ENCODE measurements around the gene DAND5. TPM values are rescaled to one million over a fixed set of nuclear protein-coding genes. Genes with fewer than 3 reads are reported as not detected.
A peak's percentile ranks its signal among the peaks of the same experiment; 100 is the strongest.

DAND5 gene
- total and polyA plus RNA-seq, 9 of the 15 experiments (the other 6 are each of a cell fraction or from before 2014, with no cell fraction given): 0.22 to 0.83 (median 0.60) TPM

DNA sequence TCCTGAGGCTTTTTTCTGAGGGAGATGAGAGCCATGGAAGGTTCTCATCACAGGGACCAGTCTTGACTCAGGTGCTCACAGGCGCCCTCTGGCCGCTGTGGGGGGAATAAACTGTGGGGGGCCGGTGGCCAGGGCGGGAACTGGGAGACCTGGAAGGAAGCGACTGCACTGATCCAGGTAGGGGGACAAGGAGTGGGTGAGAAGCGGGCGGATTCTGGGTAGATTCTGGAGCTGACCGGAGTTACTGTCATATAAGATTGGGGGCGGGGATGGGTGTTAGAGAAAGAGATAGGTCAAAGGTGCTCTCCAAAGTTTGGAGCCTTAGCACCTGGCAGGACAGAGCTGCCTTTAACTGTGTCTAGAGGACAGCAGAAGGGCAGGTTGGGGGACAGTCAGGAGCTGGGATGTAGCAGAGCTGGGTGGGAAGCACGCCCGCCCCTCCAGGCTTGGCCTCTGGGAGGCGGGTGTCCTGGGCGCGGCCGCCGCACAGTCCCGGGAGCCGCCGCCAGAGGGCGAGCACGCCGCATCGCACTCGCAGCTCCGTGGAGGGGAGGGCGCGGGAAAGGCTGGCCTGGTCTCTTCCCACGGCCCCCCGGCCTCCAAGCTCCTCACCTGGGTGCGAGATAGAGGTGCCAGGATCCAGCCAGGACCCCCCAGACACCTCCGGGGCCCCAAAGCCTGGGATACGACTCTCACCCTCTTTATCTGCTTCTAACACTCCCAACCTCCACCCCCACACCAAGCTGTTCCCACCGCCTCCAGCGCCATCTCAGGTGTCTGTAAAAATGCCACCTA lies 4.2 kb upstream of the DAND5 start (continued):
- TF ChIP-seq, protein P1, sequence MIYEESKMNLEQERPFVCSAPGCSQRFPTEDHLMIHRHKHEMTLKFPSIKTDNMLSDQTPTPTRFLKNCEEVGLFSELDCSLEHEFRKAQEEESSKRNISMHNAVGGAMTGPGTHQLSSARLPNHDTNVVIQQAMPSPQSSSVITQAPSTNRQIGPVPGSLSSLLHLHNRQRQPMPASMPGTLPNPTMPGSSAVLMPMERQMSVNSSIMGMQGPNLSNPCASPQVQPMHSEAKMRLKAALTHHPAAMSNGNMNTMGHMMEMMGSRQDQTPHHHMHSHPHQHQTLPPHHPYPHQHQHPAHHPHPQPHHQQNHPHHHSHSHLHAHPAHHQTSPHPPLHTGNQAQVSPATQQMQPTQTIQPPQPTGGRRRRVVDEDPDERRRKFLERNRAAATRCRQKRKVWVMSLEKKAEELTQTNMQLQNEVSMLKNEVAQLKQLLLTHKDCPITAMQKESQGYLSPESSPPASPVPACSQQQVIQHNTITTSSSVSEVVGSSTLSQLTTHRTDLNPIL (CRISPR knock-in tag; IDR thresholded peaks at IDR 0.05): no peak
- peak; percentile 33; the same call in 1 of the 2 replicates for TF ChIP-seq ATF1 (CRISPR knock-in tag; IDR thresholded peaks at IDR 0.05)
- peak; percentile 73 for TF ChIP-seq ATF1 (tag; IDR thresholded peaks at IDR 0.05)
- no peak for TF ChIP-seq SPI1 (IDR thresholded peaks at IDR 0.05; ENCODE audit: borderline replicate concordance, low read depth, low read length)
- TF ChIP-seq CHD4 (IDR thresholded peaks at IDR 0.05; ENCODE audit: insufficient read depth, insufficient replicate concordance, low read depth, low read length, poor library complexity, severe bottlenecking): no peak
- TF ChIP-seq EP300 (IDR thresholded peaks at IDR 0.05; ENCODE audit: low read length): no peak
- peak; percentile 73 for TF ChIP-seq ATF7 (IDR thresholded peaks at IDR 0.05)
- TF ChIP-seq, protein P2, sequence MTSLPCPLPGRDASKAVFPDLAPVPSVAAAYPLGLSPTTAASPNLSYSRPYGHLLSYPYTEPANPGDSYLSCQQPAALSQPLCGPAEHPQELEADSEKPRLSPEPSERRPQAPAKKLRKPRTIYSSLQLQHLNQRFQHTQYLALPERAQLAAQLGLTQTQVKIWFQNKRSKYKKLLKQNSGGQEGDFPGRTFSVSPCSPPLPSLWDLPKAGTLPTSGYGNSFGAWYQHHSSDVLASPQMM (CRISPR knock-in tag; IDR thresholded peaks at IDR 0.05): no peak
- TF ChIP-seq, protein P3, sequence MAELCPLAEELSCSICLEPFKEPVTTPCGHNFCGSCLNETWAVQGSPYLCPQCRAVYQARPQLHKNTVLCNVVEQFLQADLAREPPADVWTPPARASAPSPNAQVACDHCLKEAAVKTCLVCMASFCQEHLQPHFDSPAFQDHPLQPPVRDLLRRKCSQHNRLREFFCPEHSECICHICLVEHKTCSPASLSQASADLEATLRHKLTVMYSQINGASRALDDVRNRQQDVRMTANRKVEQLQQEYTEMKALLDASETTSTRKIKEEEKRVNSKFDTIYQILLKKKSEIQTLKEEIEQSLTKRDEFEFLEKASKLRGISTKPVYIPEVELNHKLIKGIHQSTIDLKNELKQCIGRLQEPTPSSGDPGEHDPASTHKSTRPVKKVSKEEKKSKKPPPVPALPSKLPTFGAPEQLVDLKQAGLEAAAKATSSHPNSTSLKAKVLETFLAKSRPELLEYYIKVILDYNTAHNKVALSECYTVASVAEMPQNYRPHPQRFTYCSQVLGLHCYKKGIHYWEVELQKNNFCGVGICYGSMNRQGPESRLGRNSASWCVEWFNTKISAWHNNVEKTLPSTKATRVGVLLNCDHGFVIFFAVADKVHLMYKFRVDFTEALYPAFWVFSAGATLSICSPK (IDR thresholded peaks at IDR 0.05; ENCODE audit: borderline replicate concordance): peak; percentile 82; the same call in 1 of the 2 replicates
- TF ChIP-seq MTF1 (CRISPR knock-in tag; IDR thresholded peaks at IDR 0.05; ENCODE audit: borderline replicate concordance): no peak
- TF ChIP-seq, protein P4, sequence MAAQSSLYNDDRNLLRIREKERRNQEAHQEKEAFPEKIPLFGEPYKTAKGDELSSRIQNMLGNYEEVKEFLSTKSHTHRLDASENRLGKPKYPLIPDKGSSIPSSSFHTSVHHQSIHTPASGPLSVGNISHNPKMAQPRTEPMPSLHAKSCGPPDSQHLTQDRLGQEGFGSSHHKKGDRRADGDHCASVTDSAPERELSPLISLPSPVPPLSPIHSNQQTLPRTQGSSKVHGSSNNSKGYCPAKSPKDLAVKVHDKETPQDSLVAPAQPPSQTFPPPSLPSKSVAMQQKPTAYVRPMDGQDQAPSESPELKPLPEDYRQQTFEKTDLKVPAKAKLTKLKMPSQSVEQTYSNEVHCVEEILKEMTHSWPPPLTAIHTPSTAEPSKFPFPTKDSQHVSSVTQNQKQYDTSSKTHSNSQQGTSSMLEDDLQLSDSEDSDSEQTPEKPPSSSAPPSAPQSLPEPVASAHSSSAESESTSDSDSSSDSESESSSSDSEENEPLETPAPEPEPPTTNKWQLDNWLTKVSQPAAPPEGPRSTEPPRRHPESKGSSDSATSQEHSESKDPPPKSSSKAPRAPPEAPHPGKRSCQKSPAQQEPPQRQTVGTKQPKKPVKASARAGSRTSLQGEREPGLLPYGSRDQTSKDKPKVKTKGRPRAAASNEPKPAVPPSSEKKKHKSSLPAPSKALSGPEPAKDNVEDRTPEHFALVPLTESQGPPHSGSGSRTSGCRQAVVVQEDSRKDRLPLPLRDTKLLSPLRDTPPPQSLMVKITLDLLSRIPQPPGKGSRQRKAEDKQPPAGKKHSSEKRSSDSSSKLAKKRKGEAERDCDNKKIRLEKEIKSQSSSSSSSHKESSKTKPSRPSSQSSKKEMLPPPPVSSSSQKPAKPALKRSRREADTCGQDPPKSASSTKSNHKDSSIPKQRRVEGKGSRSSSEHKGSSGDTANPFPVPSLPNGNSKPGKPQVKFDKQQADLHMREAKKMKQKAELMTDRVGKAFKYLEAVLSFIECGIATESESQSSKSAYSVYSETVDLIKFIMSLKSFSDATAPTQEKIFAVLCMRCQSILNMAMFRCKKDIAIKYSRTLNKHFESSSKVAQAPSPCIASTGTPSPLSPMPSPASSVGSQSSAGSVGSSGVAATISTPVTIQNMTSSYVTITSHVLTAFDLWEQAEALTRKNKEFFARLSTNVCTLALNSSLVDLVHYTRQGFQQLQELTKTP (IDR thresholded peaks at IDR 0.05; ENCODE audit: low read depth in 1 of 2, partially characterized antibody in 2 of 2): peak in 1 of 2 experiments; percentile 28
- peak; percentile 37; the same call in 1 of the 2 replicates for TF ChIP-seq MYC (IDR thresholded peaks at IDR 0.05; ENCODE audit: low read depth, low read length)
- no peak for TF ChIP-seq MYC (CRISPR knock-in tag; IDR thresholded peaks at IDR 0.05; ENCODE audit: borderline replicate concordance, low read depth)
- TF ChIP-seq GTF2A2 (tag; IDR thresholded peaks at IDR 0.05): no peak
- TF ChIP-seq ZNF41 (CRISPR knock-in tag; conservative IDR thresholded peaks at IDR 0.05): no peak
- TF ChIP-seq, protein P5, sequence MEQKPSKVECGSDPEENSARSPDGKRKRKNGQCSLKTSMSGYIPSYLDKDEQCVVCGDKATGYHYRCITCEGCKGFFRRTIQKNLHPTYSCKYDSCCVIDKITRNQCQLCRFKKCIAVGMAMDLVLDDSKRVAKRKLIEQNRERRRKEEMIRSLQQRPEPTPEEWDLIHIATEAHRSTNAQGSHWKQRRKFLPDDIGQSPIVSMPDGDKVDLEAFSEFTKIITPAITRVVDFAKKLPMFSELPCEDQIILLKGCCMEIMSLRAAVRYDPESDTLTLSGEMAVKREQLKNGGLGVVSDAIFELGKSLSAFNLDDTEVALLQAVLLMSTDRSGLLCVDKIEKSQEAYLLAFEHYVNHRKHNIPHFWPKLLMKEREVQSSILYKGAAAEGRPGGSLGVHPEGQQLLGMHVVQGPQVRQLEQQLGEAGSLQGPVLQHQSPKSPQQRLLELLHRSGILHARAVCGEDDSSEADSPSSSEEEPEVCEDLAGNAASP (IDR thresholded peaks at IDR 0.05): no peak
- TF ChIP-seq, protein P6, sequence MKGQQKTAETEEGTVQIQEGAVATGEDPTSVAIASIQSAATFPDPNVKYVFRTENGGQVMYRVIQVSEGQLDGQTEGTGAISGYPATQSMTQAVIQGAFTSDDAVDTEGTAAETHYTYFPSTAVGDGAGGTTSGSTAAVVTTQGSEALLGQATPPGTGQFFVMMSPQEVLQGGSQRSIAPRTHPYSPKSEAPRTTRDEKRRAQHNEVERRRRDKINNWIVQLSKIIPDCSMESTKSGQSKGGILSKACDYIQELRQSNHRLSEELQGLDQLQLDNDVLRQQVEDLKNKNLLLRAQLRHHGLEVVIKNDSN (CRISPR knock-in tag; IDR thresholded peaks at IDR 0.05): no peak

Measured in K562 (cell line).